ENCODE measurements around the gene COL10A1. TPM values are rescaled to one million over a fixed set of nuclear protein-coding genes. Genes with fewer than 3 reads are reported as not detected.

The COL10A1 gene
- total RNA-seq, 1 donor from 2014 or later = not detected

DNA sequence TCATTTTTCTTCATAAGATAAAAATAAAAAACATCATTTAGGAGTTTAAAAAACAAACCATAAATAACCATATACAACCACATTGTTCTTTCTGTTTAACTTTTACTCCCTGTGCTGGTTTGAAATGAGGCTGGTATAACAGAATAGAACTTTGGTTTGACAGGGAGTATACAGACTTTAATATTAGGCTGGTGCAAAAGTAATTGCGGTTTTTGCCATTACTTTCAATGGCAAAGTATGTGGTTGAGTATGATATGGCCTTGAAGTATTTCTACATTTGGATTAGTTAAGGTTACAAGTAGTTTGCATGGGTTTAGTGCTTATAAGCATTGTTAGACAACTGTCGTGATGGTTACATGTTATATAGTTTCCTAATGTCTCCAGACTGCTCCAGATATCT lies 29.0 kb upstream of the COL10A1 start:
- TF ChIP-seq EZH2 (IDR thresholded peaks at IDR 0.05; ENCODE audit: insufficient read depth, low read length) = no peak
- TF ChIP-seq, protein P1, sequence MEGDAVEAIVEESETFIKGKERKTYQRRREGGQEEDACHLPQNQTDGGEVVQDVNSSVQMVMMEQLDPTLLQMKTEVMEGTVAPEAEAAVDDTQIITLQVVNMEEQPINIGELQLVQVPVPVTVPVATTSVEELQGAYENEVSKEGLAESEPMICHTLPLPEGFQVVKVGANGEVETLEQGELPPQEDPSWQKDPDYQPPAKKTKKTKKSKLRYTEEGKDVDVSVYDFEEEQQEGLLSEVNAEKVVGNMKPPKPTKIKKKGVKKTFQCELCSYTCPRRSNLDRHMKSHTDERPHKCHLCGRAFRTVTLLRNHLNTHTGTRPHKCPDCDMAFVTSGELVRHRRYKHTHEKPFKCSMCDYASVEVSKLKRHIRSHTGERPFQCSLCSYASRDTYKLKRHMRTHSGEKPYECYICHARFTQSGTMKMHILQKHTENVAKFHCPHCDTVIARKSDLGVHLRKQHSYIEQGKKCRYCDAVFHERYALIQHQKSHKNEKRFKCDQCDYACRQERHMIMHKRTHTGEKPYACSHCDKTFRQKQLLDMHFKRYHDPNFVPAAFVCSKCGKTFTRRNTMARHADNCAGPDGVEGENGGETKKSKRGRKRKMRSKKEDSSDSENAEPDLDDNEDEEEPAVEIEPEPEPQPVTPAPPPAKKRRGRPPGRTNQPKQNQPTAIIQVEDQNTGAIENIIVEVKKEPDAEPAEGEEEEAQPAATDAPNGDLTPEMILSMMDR (IDR thresholded peaks at IDR 0.05; ENCODE audit: insufficient read depth, low read depth, low read length) = no peak
- Histone ChIP-seq H3K79me2 (ENCODE audit: insufficient read depth, low read length) (no peaks in the 10 kb centered on the region), H3K4me2 (ENCODE audit: low read length) (no peak overlapping the region), H3K27ac (ENCODE audit: low read depth, low read length) (no peak overlapping the region), H3K9me3 (ENCODE audit: insufficient read depth, low read depth, low read length) (no peaks in the 10 kb centered on the region), H3K4me1 (ENCODE audit: insufficient read depth, low read length) (no peaks in the 10 kb centered on the region), H4K20me1 (ENCODE audit: insufficient read depth, low read length) (no peaks in the 10 kb centered on the region), H3K36me3 (ENCODE audit: insufficient read depth, low read length) (no peaks in the 10 kb centered on the region), H3K4me3 (ENCODE audit: insufficient read depth, low read depth, low read length) (no peak overlapping the region), H3K9ac (ENCODE audit: low read length) (no peak overlapping the region), H3K27me3 (ENCODE audit: insufficient read depth, low read length) (no peaks in the 10 kb centered on the region), H2AFZ (ENCODE audit: low read depth, low read length) (no peak overlapping the region)
- H3K9me3 Mint-ChIP-seq (ENCODE audit: unreplicated experiment) = no peaks in the 10 kb centered on the region
- H3K4me1 Mint-ChIP-seq (ENCODE audit: low read depth, unreplicated experiment) = peaks cover 4% of the 10 kb centered on the region
- no peak overlapping the region for H3K4me3 Mint-ChIP-seq (ENCODE audit: unreplicated experiment)
- no peaks in the 10 kb centered on the region for H3K27me3 Mint-ChIP-seq (ENCODE audit: low read depth, unreplicated experiment)
- no peak for FAIRE-seq
- no peak for DNase-seq (ENCODE audit: low read depth)
- no peak overlapping the region for H3K27ac Mint-ChIP-seq (ENCODE audit: unreplicated experiment)
- no peaks in the 10 kb centered on the region for H3K36me3 Mint-ChIP-seq (ENCODE audit: low read depth, unreplicated experiment)

DNA sequence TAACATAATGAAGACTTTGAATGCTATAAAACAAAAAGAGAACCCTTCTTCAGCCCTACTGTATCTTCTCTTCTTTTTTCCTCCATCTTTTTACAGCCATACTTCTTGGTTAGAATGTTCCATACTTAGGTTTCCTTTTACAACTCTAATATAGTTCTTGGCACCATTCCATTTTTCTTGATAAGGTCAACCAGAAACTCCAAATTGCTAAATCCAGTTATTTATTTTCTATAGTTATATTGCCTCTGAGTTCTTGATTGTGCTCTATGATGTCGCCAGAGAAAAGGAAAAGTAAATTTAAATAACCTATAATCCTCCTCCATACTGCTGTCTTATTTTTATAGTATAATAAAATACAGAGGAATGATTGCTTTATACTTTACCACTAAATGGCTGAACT lies 26.7 kb upstream of the COL10A1 start:
- Histone ChIP-seq H3K36me3 (ENCODE audit: insufficient read depth, low read length) (no peaks in the 10 kb centered on the region), H4K20me1 (ENCODE audit: insufficient read depth, low read length) (no peaks in the 10 kb centered on the region), H3K9me3 (ENCODE audit: insufficient read depth, low read depth, low read length) (no peaks in the 10 kb centered on the region), H3K79me2 (ENCODE audit: insufficient read depth, low read length) (no peaks in the 10 kb centered on the region), H3K27ac (ENCODE audit: low read depth, low read length) (no peak overlapping the region), H3K4me1 (ENCODE audit: insufficient read depth, low read length) (no peaks in the 10 kb centered on the region), H2AFZ (ENCODE audit: low read depth, low read length) (no peak overlapping the region), H3K4me3 (ENCODE audit: insufficient read depth, low read depth, low read length) (no peak overlapping the region), H3K4me2 (ENCODE audit: low read length) (no peak overlapping the region), H3K27me3 (ENCODE audit: insufficient read depth, low read length) (no peaks in the 10 kb centered on the region), H3K9ac (ENCODE audit: low read length) (no peak overlapping the region)
- H3K4me3 Mint-ChIP-seq (ENCODE audit: unreplicated experiment) = no peak overlapping the region
- no peak overlapping the region for H3K27ac Mint-ChIP-seq (ENCODE audit: unreplicated experiment)
- H3K9me3 Mint-ChIP-seq (ENCODE audit: unreplicated experiment) = no peaks in the 10 kb centered on the region
- H3K36me3 Mint-ChIP-seq (ENCODE audit: low read depth, unreplicated experiment) = no peaks in the 10 kb centered on the region
- H3K4me1 Mint-ChIP-seq (ENCODE audit: low read depth, unreplicated experiment) = no peaks in the 10 kb centered on the region
- no peaks in the 10 kb centered on the region for H3K27me3 Mint-ChIP-seq (ENCODE audit: low read depth, unreplicated experiment)
- TF ChIP-seq, protein P1 (IDR thresholded peaks at IDR 0.05; ENCODE audit: insufficient read depth, low read depth, low read length) = no peak
- no peak for TF ChIP-seq EZH2 (IDR thresholded peaks at IDR 0.05; ENCODE audit: insufficient read depth, low read length)
- FAIRE-seq (no peak), DNase-seq (ENCODE audit: low read depth) (no peak)

DNA sequence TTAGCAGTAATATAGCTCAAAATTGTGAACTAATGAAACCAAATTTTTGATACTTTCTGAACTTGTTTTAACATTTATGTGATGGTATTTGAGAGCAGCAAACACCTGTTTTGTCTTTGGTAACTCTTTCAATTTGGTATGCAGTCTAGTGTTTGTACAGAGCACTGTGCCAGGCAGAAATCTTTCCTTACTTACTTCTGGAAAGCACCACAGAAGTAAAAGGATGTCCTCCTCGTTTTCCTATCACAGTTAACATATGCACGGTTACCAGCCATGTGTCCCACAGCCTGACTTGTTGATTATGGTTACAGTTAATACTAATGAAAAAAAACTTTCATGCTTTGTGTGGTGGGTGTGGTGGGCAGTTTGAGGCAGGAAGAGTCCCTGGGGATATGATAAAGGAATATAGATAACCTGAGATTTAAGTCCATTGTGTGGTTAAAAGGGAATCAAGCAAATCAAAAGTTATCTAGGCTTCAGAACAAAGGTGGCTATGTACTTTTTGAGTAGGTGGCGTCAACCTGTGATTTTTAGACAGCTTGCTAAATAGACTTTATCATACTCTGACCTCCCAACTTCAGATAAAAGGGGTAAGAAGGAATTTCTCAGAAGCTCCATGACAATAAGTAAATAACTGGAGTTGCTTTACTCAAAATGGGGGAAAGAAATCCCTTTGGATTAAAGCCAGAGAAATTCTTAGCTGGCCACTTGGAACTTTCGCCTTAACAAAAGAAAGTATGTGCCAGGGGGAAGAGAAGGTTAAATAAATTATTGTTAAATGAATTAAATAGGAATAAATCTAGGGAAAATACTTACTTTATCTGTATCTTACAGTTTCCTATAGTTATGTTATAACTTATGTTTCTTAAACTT lies 20.1 kb upstream of the COL10A1 start:
- Histone ChIP-seq H3K36me3 (ENCODE audit: insufficient read depth, low read length) (no peaks in the 10 kb centered on the region), H3K9ac (ENCODE audit: low read length) (no peak overlapping the region), H3K4me1 (ENCODE audit: insufficient read depth, low read length) (peaks cover 17% of the 10 kb centered on the region), H3K4me2 (ENCODE audit: low read length) (no peak overlapping the region), H3K27ac (ENCODE audit: low read depth, low read length) (peak overlapping the region; percentile 4), H3K4me3 (ENCODE audit: insufficient read depth, low read depth, low read length) (no peak overlapping the region), H3K27me3 (ENCODE audit: insufficient read depth, low read length) (no peaks in the 10 kb centered on the region), H3K79me2 (ENCODE audit: insufficient read depth, low read length) (no peaks in the 10 kb centered on the region), H3K9me3 (ENCODE audit: insufficient read depth, low read depth, low read length) (no peaks in the 10 kb centered on the region), H4K20me1 (ENCODE audit: insufficient read depth, low read length) (no peaks in the 10 kb centered on the region), H2AFZ (ENCODE audit: low read depth, low read length) (no peak overlapping the region)
- Mint-ChIP-seq H3K27me3 (ENCODE audit: low read depth, unreplicated experiment) (no peaks in the 10 kb centered on the region), H3K27ac (ENCODE audit: unreplicated experiment) (peak overlapping the region; percentile 26), H3K36me3 (ENCODE audit: low read depth, unreplicated experiment) (no peaks in the 10 kb centered on the region), H3K4me1 (ENCODE audit: low read depth, unreplicated experiment) (peaks cover 21% of the 10 kb centered on the region), H3K4me3 (ENCODE audit: unreplicated experiment) (no peak overlapping the region), H3K9me3 (ENCODE audit: unreplicated experiment) (no peaks in the 10 kb centered on the region)
- DNase-seq (ENCODE audit: low read depth) (peak; percentile 47), FAIRE-seq (no peak)
- no peak for TF ChIP-seq EZH2 (IDR thresholded peaks at IDR 0.05; ENCODE audit: insufficient read depth, low read length)
- TF ChIP-seq, protein P1 (IDR thresholded peaks at IDR 0.05; ENCODE audit: insufficient read depth, low read depth, low read length) = no peak

Measured in astrocyte (in vitro differentiated cells and primary cell).